Osteoblast (primary cell): Measurements from ENCODE around the gene ZNF518B. TPM values are rescaled to one million over a fixed set of nuclear protein-coding genes. Genes with fewer than 3 reads are reported as not detected.

Experiments
- DNase-seq: peaks from one replicate; pipeline ENCODE4 v3.0.0; 2011; ENCODE audit warnings: low spot score, mixed read lengths; ENCODE audit not compliant: insufficient read length; ENCODE audit errors: missing footprints
- H2AFZ ChIP-seq: 2 replicates; pipeline ENCODE4 v1.6.0; 2011; ENCODE audit warnings: mild to moderate bottlenecking, low read length
- H3K27ac ChIP-seq: 2 replicates; pipeline ENCODE4 v1.5.1; 2011; ENCODE audit warnings: mild to moderate bottlenecking, low read depth, low read length, moderate library complexity
- H3K27me3 ChIP-seq: 2 replicates; pipeline ENCODE4 v1.6.0; 2012; ENCODE audit warnings: mild to moderate bottlenecking, control low read depth, inconsistent platforms, low read length, moderate library complexity; ENCODE audit not compliant: insufficient read depth
- H3K36me3 ChIP-seq: 2 replicates; pipeline ENCODE4 v1.5.1; 2011; ENCODE audit warnings: mild to moderate bottlenecking, low read length, control low read depth, moderate library complexity; ENCODE audit not compliant: insufficient read depth
- H3K4me1 ChIP-seq: 2 replicates; pipeline ENCODE4 v1.5.1; 2011; ENCODE audit warnings: mild to moderate bottlenecking, low read length, control low read depth, moderate library complexity; ENCODE audit not compliant: insufficient read depth
- H3K4me2 ChIP-seq: 2 replicates; pipeline ENCODE4 v1.6.0; 2011; ENCODE audit warnings: mild to moderate bottlenecking, low read length; ENCODE audit not compliant: insufficient read depth
- H3K4me3 ChIP-seq: fragments of 200-600 bp; sonication (generic); 3 replicates; pipeline ENCODE4 v1.5.1; 2012; ENCODE audit warnings: mild to moderate bottlenecking, low read length, inconsistent platforms; ENCODE audit not compliant: insufficient read depth
- H3K79me2 ChIP-seq: 2 replicates; pipeline ENCODE4 v1.6.0; 2012; ENCODE audit warnings: mild to moderate bottlenecking, low read length, control low read depth, inconsistent platforms; ENCODE audit not compliant: insufficient read depth
- H3K9me3 ChIP-seq: 2 replicates; pipeline ENCODE4 v1.5.1; 2011; ENCODE audit warnings: low read depth, low read length, control low read depth
- H4K20me1 ChIP-seq: 2 replicates; pipeline ENCODE4 v1.6.0; 2012; ENCODE audit warnings: mild to moderate bottlenecking, low read length, control low read depth; ENCODE audit not compliant: insufficient read depth
- CTCF ChIP-seq: IDR thresholded peaks from 2 replicates; pipeline ENCODE4 v1.5.1; 2011; ENCODE audit warnings: mild to moderate bottlenecking, low read depth, low read length, moderate library complexity; ENCODE audit errors: extremely low read depth
- total RNA-seq: library from RNA; depleted of rRNA; stranded (reverse); fragments of >200 nt; gene quantifications from 2 replicates; pipeline ENCODE4 v1.2.3, GENCODE V29; 2012

Gene ZNF518B
- total RNA-seq, 1 donor: 25.3 TPM

GRCh38 chr4:10480616-10481015 is 23.4 kb upstream of the ZNF518B start:
- Histone ChIP-seq H3K27me3 (no peaks in the 10 kb centered on the region), H3K79me2 (no peaks in the 10 kb centered on the region), H3K4me1 (no peaks in the 10 kb centered on the region), H3K36me3 (no peaks in the 10 kb centered on the region), H3K27ac (no peak overlapping the region), H3K4me3 (no peak overlapping the region), H4K20me1 (no peaks in the 10 kb centered on the region), H2AFZ (no peak overlapping the region), H3K4me2 (no peak overlapping the region), H3K9me3 (no peaks in the 10 kb centered on the region)
- TF ChIP-seq CTCF: no peak
- no peak for DNase-seq

GRCh38 chr4:10478621-10479020 is 21.4 kb upstream of the ZNF518B start:
- Histone ChIP-seq H3K4me3 (no peak overlapping the region), H3K27ac (no peak overlapping the region), H4K20me1 (no peaks in the 10 kb centered on the region), H3K27me3 (no peaks in the 10 kb centered on the region), H3K79me2 (no peaks in the 10 kb centered on the region), H2AFZ (no peak overlapping the region), H3K4me1 (no peaks in the 10 kb centered on the region), H3K4me2 (no peak overlapping the region), H3K9me3 (no peaks in the 10 kb centered on the region), H3K36me3 (no peaks in the 10 kb centered on the region)
- TF ChIP-seq CTCF: no peak
- no peak for DNase-seq

- no peaks in the 10 kb centered on the region for H3K27me3 ChIP-seq
Measured at GRCh38 chr4:10470505-10470904, 13.3 kb upstream of the ZNF518B start.

GRCh38 chr4:10466161-10466560 is 8.9 kb upstream of the ZNF518B start:
- Histone ChIP-seq H4K20me1 (no peaks in the 10 kb centered on the region), H3K4me2 (no peak overlapping the region), H2AFZ (no peak overlapping the region), H3K27ac (no peak overlapping the region), H3K79me2 (no peaks in the 10 kb centered on the region), H3K9me3 (peaks cover 3% of the 10 kb centered on the region), H3K27me3 (peaks cover 20% of the 10 kb centered on the region), H3K4me3 (no peak overlapping the region), H3K4me1 (no peaks in the 10 kb centered on the region), H3K36me3 (no peaks in the 10 kb centered on the region)
- TF ChIP-seq CTCF: no peak
- no peak for DNase-seq

More at GRCh38 chr4:10470505-10470904, 13.3 kb upstream of the ZNF518B start:
- Histone ChIP-seq H3K79me2 (no peaks in the 10 kb centered on the region), H3K4me3 (no peak overlapping the region), H3K27ac (no peak overlapping the region), H3K9me3 (no peaks in the 10 kb centered on the region), H2AFZ (no peak overlapping the region), H3K4me2 (no peak overlapping the region), H4K20me1 (no peaks in the 10 kb centered on the region), H3K4me1 (no peaks in the 10 kb centered on the region), H3K36me3 (no peaks in the 10 kb centered on the region)
- TF ChIP-seq CTCF: no peak
- DNase-seq: no peak
